K562 (cell line): ENCODE measurements around the gene GPATCH3.
A peak's percentile ranks its signal among the peaks of the same experiment; 100 is the strongest.

Experiments used
- SPI1 ChIP-seq: IDR thresholded peaks from 2 replicates; pipeline ENCODE4 v1.6.1; 2011; ENCODE audit warnings: low read depth, low read length, control low read depth, borderline replicate concordance
- ZBTB2 ChIP-seq: fragments of 450-650 bp; IDR thresholded peaks from 2 replicates; pipeline ENCODE4 v1.6.1; 2016; ENCODE audit warnings: antibody characterized with exemption
- TF ChIP-seq, protein P1 (sequence below): fragments of 250-450 bp; sonication (Bioruptor Pico); IDR thresholded peaks from 2 replicates; pipeline ENCODE4 v1.4.0; 2020
- TF ChIP-seq, protein P2 (sequence below), 3 experiments: IDR thresholded peaks in 2 of 3; conservative IDR thresholded peaks in 1 of 3; 2 replicates each; pipeline ENCODE4 v1.5.1; 2011 to 2012; ENCODE audit warnings: low read length in 3 of 3, mild to moderate bottlenecking in 3 of 3, control low read depth in 2 of 3, improper control_type of control experiment in 1 of 3, inconsistent platforms in 1 of 3, low read depth in 1 of 3, mixed read lengths in 1 of 3, moderate library complexity in 1 of 3; ENCODE audit not compliant: insufficient read depth in 2 of 3

- peak; percentile 42; the same call in 1 of the 2 replicates for TF ChIP-seq ZBTB2
- no peak for TF ChIP-seq SPI1
- TF ChIP-seq, protein P1, sequence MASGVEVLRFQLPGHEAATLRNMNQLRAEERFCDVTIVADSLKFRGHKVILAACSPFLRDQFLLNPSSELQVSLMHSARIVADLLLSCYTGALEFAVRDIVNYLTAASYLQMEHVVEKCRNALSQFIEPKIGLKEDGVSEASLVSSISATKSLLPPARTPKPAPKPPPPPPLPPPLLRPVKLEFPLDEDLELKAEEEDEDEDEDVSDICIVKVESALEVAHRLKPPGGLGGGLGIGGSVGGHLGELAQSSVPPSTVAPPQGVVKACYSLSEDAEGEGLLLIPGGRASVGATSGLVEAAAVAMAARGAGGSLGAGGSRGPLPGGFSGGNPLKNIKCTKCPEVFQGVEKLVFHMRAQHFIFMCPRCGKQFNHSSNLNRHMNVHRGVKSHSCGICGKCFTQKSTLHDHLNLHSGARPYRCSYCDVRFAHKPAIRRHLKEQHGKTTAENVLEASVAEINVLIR (CRISPR knock-in tag) = no peak
- TF ChIP-seq, protein P2, sequence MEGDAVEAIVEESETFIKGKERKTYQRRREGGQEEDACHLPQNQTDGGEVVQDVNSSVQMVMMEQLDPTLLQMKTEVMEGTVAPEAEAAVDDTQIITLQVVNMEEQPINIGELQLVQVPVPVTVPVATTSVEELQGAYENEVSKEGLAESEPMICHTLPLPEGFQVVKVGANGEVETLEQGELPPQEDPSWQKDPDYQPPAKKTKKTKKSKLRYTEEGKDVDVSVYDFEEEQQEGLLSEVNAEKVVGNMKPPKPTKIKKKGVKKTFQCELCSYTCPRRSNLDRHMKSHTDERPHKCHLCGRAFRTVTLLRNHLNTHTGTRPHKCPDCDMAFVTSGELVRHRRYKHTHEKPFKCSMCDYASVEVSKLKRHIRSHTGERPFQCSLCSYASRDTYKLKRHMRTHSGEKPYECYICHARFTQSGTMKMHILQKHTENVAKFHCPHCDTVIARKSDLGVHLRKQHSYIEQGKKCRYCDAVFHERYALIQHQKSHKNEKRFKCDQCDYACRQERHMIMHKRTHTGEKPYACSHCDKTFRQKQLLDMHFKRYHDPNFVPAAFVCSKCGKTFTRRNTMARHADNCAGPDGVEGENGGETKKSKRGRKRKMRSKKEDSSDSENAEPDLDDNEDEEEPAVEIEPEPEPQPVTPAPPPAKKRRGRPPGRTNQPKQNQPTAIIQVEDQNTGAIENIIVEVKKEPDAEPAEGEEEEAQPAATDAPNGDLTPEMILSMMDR (IDR thresholded peaks at IDR 0.05 in 2 of 3, conservative IDR thresholded peaks at IDR 0.05 in 1 of 3; ENCODE audit: insufficient read depth in 2 of 3, low read depth in 1 of 3, low read length in 3 of 3) = peak; percentile 73 to 88 (median 78)
Observed at GRCh38 chr1:26862781-26863684, 37.2 kb downstream of the GPATCH3 start, which contains the start of gene SFN.
